Liver (tissue), 9 donors: Measurements from ENCODE around the gene STAB1. TPM values are rescaled to one million over a fixed set of nuclear protein-coding genes. Genes with fewer than 3 reads are reported as not detected.

ENCODE experiments used
- DNase-seq: peaks from one replicate; pipeline ENCODE4 v3.0.0-alpha.2; 2017; ENCODE audit warnings: low spot score
- H3K27ac ChIP-seq, 2 donors: one replicate each; pipeline ENCODE4 v1.7.0; 2013; ENCODE audit warnings: inconsistent platforms in 2 of 2, low read length in 2 of 2, control low read depth in 1 of 2, low read depth in 1 of 2, mild to moderate bottlenecking in 1 of 2
- H3K27me3 ChIP-seq, 4 donors: one replicate each; pipeline versions ENCODE4 v1.6.1 to v1.7.0; 2013; ENCODE audit warnings: low read length in 3 of 4, inconsistent platforms in 1 of 4, mild to moderate bottlenecking in 1 of 4, moderate library complexity in 1 of 4; ENCODE audit not compliant: control insufficient read depth in 4 of 4, insufficient read depth in 4 of 4
- H3K36me3 ChIP-seq, 4 donors: one replicate each; pipeline versions ENCODE4 v1.6.1 to v1.7.0; 2013; ENCODE audit warnings: low read length in 3 of 4, mild to moderate bottlenecking in 3 of 4, low read depth in 1 of 4, moderate library complexity in 1 of 4; ENCODE audit not compliant: control insufficient read depth in 4 of 4, insufficient read depth in 3 of 4
- H3K4me1 ChIP-seq, 4 donors: one replicate each; pipeline versions ENCODE4 v1.6.1 to v1.7.0; 2013; ENCODE audit warnings: low read length in 3 of 4, mild to moderate bottlenecking in 3 of 4, moderate library complexity in 1 of 4; ENCODE audit not compliant: control insufficient read depth in 4 of 4, insufficient read depth in 4 of 4
- H3K4me3 ChIP-seq, 3 donors: one replicate each; pipeline versions ENCODE4 v1.6.1 to v1.7.0; 2013; ENCODE audit warnings: low read length in 3 of 3, control low read depth in 1 of 3, low read depth in 1 of 3, mild to moderate bottlenecking in 1 of 3
- H3K9ac ChIP-seq, 2 donors: one replicate each; pipeline ENCODE4 v1.7.0; 2013; ENCODE audit warnings: low read length in 2 of 2, mild to moderate bottlenecking in 2 of 2, moderate library complexity in 2 of 2, control low read depth in 1 of 2, low read depth in 1 of 2
- H3K9me3 ChIP-seq, 4 donors: one replicate each; pipeline versions ENCODE4 v1.6.1 to v1.7.0; 2013; ENCODE audit warnings: low read length in 3 of 4; ENCODE audit not compliant: control insufficient read depth in 4 of 4
- EGR1 ChIP-seq, 2 donors: IDR thresholded peaks; 2 replicates each; pipeline ENCODE4 v1.6.1; 2016 to 2018; ENCODE audit warnings: antibody characterized with exemption in 2 of 2, low read depth in 2 of 2
- FOXA1 ChIP-seq: IDR thresholded peaks from 2 replicates; pipeline ENCODE4 v1.6.1; 2016; ENCODE audit warnings: antibody characterized with exemption
- FOXA2 ChIP-seq: IDR thresholded peaks from 2 replicates; pipeline ENCODE4 v1.6.1; 2016; ENCODE audit warnings: antibody characterized with exemption
- GABPA ChIP-seq, 2 donors: IDR thresholded peaks in 1 of 2; conservative IDR thresholded peaks in 1 of 2; 2 replicates each; pipeline ENCODE4 v1.6.1; 2016; ENCODE audit warnings: antibody characterized with exemption in 2 of 2, mild to moderate bottlenecking in 1 of 2, moderate library complexity in 1 of 2
- HNF4A ChIP-seq, 2 donors: conservative IDR thresholded peaks; 2 replicates each; pipeline ENCODE4 v1.6.1; 2016; ENCODE audit warnings: antibody characterized with exemption in 2 of 2, mild to moderate bottlenecking in 2 of 2
- RXRA ChIP-seq, 2 donors: IDR thresholded peaks; 2 replicates each; pipeline ENCODE4 v1.6.1; 2017 to 2018; ENCODE audit warnings: antibody characterized with exemption in 2 of 2, mild to moderate bottlenecking in 1 of 2
- TAF1 ChIP-seq: conservative IDR thresholded peaks from 2 replicates; pipeline ENCODE4 v1.6.1; 2016; ENCODE audit warnings: antibody characterized with exemption, mild to moderate bottlenecking
- YY1 ChIP-seq: IDR thresholded peaks from 2 replicates; pipeline ENCODE4 v1.6.1; 2016; ENCODE audit warnings: antibody characterized with exemption, mild to moderate bottlenecking
- ZBTB33 ChIP-seq: IDR thresholded peaks from 2 replicates; pipeline ENCODE4 v1.6.1; 2016; ENCODE audit warnings: antibody characterized with exemption
- WGBS: extraction: QIAGEN DNeasy Blood & Tissue Kit; methylation state at CpG from one replicate; pipeline ENCODE4 v1.1.7; 2013; 5-methylcytosine and 5-hydroxymethylcytosine counted together
- polyA plus RNA-seq, 2 donors: library from polyadenylated mRNA; stranded (reverse) in 1 of 2; unstranded in 1 of 2; fragments of 200-250 nt in 1 of 2; fragments of >200 nt in 1 of 2; fragmentation: Nextera tagmentation in 1 of 2; extraction: Ambion mirVana in 1 of 2; gene quantifications; one replicate each; pipeline versions ENCODE4 v1.2.1 to v1.2.3, GENCODE V29; 2013 to 2015
- total RNA-seq, 2 donors: library from RNA; depleted of rRNA; stranded (reverse); fragments of >200 nt; gene quantifications; one replicate each; pipeline ENCODE4 v1.2.3, GENCODE V29; 2014
- TF ChIP-seq, protein P1 (sequence below): IDR thresholded peaks from 2 replicates; pipeline ENCODE4 v1.6.1; 2016; ENCODE audit warnings: antibody characterized with exemption
- TF ChIP-seq, protein P2 (sequence below): IDR thresholded peaks from 2 replicates; pipeline ENCODE4 v1.6.1; 2016; ENCODE audit warnings: antibody characterized with exemption, mild to moderate bottlenecking
- TF ChIP-seq, protein P3 (sequence below): IDR thresholded peaks from 2 replicates; pipeline ENCODE4 v1.6.1; 2016; ENCODE audit warnings: antibody characterized with exemption
- donor health status: healthy.
- donor health status: healthy.
- donor health status: healthy.
- donor health status: healthy.
- donor health status: healthy.

The STAB1 gene
- total and polyA plus RNA-seq, 4 donors, result 42.0 to 198 (median 71.5) TPM

- Histone ChIP-seq H3K27me3 (no peaks in the 10 kb centered on the region), H3K4me3 (peak within 1 kb of the TSS; percentile 74 to 88 (median 85)), H3K9me3 (no peaks in the 10 kb centered on the region), H3K9ac (peak within 1 kb of the TSS; percentile 92 to 96), H3K4me1 (peaks cover 0 to 23% (median 11%) of the 10 kb centered on the region in 4 donors), H3K36me3 (peaks cover 0 to 23% (median 11%) of the 10 kb centered on the region in 4 donors), H3K27ac (peak within 1 kb of the TSS; percentile 86 to 91)
- peak in 1 of 2 donors; percentile 75 for TF ChIP-seq EGR1 (IDR thresholded peaks at IDR 0.05; ENCODE audit: low read depth in 2 of 2)
- peak; percentile 90 for TF ChIP-seq YY1
- TF ChIP-seq, protein P1, sequence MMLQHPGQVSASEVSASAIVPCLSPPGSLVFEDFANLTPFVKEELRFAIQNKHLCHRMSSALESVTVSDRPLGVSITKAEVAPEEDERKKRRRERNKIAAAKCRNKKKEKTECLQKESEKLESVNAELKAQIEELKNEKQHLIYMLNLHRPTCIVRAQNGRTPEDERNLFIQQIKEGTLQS, result no peak
- peak in 1 of 2 donors; percentile 26 for TF ChIP-seq HNF4A (conservative IDR thresholded peaks at IDR 0.05)
- peak; percentile 93 for DNase-seq
- WGBS, result 2% methylated on average over 86 of the region's 86 CpGs
These were observed 39.6 kb upstream of the STAB1 start, which contains the start of gene NISCH for GRCh38 chr3:52455283-52456168. Gene NISCH (plus strand): TSS chr3:52455604. CDS start chr3:52455642, 38 bp downstream.

DNA sequence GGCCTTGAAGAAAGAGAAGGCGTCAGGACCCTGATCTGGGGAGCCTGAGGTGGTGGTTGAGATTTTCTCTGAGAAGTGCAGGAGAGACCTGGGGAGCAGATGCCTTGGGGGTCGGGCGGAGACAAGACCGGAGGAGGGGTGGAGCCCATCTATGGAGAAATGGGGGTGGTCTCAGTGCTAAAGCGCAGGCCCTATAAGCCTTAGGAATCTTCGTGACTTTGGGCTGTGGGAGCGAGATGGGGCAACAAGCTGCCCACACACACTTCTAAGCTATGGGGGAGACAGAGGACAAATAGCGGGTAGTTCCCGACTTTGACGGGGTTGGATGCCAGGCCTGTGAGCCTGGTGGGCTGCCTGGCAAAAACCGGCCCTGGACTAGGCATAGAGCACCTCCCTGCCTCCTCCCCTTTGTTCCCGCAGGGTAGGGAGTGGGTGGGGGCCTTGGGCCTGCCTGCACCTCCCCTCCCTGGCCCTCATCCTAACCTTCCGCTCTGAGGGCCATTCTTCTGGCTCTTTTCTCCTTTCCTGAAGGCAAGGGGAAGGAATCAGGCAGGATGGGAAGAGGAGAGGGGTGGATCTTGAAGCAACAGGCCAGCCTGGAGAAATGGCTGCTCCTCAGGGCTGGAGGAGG is 38.9 kb upstream of the STAB1 start:
- 51% methylated on average over 13 of the region's 13 CpGs for WGBS
- Histone ChIP-seq H3K4me1 (peaks cover 0 to 19% (median 10%) of the 10 kb centered on the region in 4 donors), H3K9ac (peak overlapping the region; percentile 2 to 72), H3K27me3 (no peaks in the 10 kb centered on the region), H3K9me3 (no peaks in the 10 kb centered on the region), H3K4me3 (peak overlapping the region; percentile 56 to 88 (median 66)), H3K27ac (peak overlapping the region; percentile 81 to 86), H3K36me3 (peaks cover 4 to 30% (median 18%) of the 10 kb centered on the region in 4 donors)
- DNase-seq, result no peak
- TF ChIP-seq FOXA1 (no peak), ZBTB33 (no peak), EGR1 (IDR thresholded peaks at IDR 0.05; ENCODE audit: low read depth in 2 of 2) (no peak), FOXA2 (no peak), RXRA (IDR thresholded peaks at IDR 0.05) (no peak), TAF1 (no peak), GABPA (IDR thresholded peaks at IDR 0.05 in 1 of 2, conservative IDR thresholded peaks at IDR 0.05 in 1 of 2) (no peak)
- TF ChIP-seq, protein P1, result no peak
- TF ChIP-seq, protein P2, sequence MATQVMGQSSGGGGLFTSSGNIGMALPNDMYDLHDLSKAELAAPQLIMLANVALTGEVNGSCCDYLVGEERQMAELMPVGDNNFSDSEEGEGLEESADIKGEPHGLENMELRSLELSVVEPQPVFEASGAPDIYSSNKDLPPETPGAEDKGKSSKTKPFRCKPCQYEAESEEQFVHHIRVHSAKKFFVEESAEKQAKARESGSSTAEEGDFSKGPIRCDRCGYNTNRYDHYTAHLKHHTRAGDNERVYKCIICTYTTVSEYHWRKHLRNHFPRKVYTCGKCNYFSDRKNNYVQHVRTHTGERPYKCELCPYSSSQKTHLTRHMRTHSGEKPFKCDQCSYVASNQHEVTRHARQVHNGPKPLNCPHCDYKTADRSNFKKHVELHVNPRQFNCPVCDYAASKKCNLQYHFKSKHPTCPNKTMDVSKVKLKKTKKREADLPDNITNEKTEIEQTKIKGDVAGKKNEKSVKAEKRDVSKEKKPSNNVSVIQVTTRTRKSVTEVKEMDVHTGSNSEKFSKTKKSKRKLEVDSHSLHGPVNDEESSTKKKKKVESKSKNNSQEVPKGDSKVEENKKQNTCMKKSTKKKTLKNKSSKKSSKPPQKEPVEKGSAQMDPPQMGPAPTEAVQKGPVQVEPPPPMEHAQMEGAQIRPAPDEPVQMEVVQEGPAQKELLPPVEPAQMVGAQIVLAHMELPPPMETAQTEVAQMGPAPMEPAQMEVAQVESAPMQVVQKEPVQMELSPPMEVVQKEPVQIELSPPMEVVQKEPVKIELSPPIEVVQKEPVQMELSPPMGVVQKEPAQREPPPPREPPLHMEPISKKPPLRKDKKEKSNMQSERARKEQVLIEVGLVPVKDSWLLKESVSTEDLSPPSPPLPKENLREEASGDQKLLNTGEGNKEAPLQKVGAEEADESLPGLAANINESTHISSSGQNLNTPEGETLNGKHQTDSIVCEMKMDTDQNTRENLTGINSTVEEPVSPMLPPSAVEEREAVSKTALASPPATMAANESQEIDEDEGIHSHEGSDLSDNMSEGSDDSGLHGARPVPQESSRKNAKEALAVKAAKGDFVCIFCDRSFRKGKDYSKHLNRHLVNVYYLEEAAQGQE, result no peak
- TF ChIP-seq, protein P3, sequence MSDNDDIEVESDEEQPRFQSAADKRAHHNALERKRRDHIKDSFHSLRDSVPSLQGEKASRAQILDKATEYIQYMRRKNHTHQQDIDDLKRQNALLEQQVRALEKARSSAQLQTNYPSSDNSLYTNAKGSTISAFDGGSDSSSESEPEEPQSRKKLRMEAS, result no peak
